GM15510 (cell line): ENCODE results near the gene TRMO.

Source experiments
- POLR2A ChIP-seq: IDR thresholded peaks from 3 replicates; pipeline ENCODE4 v1.6.1; 2011; ENCODE audit warnings: borderline replicate concordance; ENCODE audit not compliant: insufficient read length; ENCODE audit errors: extremely low read depth

TRMO gene

GRCh38 chr9:97918611-97919010, 3.7 kb downstream of the TRMO start:
- no peak for TF ChIP-seq POLR2A

- TF ChIP-seq POLR2A, result no peak
Measured at GRCh38 chr9:97911970-97912369, 10.3 kb downstream of the TRMO start.

- no peak for TF ChIP-seq POLR2A
Measured at GRCh38 chr9:97911528-97911927, 10.8 kb downstream of the TRMO start.

GRCh38 chr9:97910357-97910756, 11.9 kb downstream of the TRMO start:
- no peak for TF ChIP-seq POLR2A

- TF ChIP-seq POLR2A, result no peak
Measured at GRCh38 chr9:97908705-97909104, 13.6 kb downstream of the TRMO start.

- no peak for TF ChIP-seq POLR2A
Measured at GRCh38 chr9:97907632-97908031, 14.7 kb downstream of the TRMO start.

GRCh38 chr9:97907046-97907445, 15.3 kb downstream of the TRMO start:
- no peak for TF ChIP-seq POLR2A

GRCh38 chr9:97906236-97906831, 16.0 kb downstream of the TRMO start:
- no peak for TF ChIP-seq POLR2A

- TF ChIP-seq POLR2A, result no peak
Measured at GRCh38 chr9:97905228-97905627, 17.1 kb downstream of the TRMO start.

- TF ChIP-seq POLR2A, result no peak
Measured at GRCh38 chr9:97904725-97905124, 17.6 kb downstream of the TRMO start.

- no peak for TF ChIP-seq POLR2A
Measured at GRCh38 chr9:97903177-97903576, 19.1 kb downstream of the TRMO start.

GRCh38 chr9:97900738-97901565, 21.3 kb downstream of the TRMO start:
- TF ChIP-seq POLR2A, result no peak

GRCh38 chr9:97900103-97900737, 22.1 kb downstream of the TRMO start:
- no peak for TF ChIP-seq POLR2A

- no peak for TF ChIP-seq POLR2A
Measured at GRCh38 chr9:97895695-97896332, 26.5 kb downstream of the TRMO start.

GRCh38 chr9:97895211-97895610, 27.1 kb downstream of the TRMO start:
- no peak for TF ChIP-seq POLR2A
